GM23338 (cell line): ENCODE data around the gene MAST4. TPM values are rescaled to one million over a fixed set of nuclear protein-coding genes. Genes with fewer than 3 reads are reported as not detected.

Source experiments
- ATAC-seq: fragments of 200-7000 bp; cut with Tn5 transposase; 3 replicates; pipeline ENCODE4 v1.9.1; 2020
- DNase-seq: peaks from one replicate; pipeline ENCODE4 v3.0.0-alpha.2; 2015; ENCODE audit warnings: low spot score
- H2AFZ ChIP-seq: fragments of 200-600 bp; sonication (generic); 2 replicates; pipeline ENCODE4 v1.8.0; 2016; ENCODE audit warnings: antibody characterized with exemption, mild to moderate bottlenecking, moderate library complexity
- H3F3A ChIP-seq: fragments of 200-600 bp; sonication (generic); replicated peaks from 2 replicates; pipeline ENCODE4 v1.8.0; 2017; ENCODE audit warnings: antibody characterized with exemption, mixed run types, low read depth
- H3K27ac ChIP-seq: fragments of 200-600 bp; sonication (generic); 2 replicates; pipeline ENCODE4 v1.6.1; 2016; ENCODE audit warnings: low read depth
- H3K27me3 ChIP-seq: fragments of 200-600 bp; sonication (generic); 2 replicates; pipeline ENCODE4 v1.8.0; 2016; ENCODE audit warnings: mild to moderate bottlenecking, mixed run types, moderate library complexity; ENCODE audit not compliant: insufficient read depth
- H3K36me3 ChIP-seq: fragments of 200-600 bp; sonication (generic); 2 replicates; pipeline ENCODE4 v1.8.0; 2016; ENCODE audit warnings: mild to moderate bottlenecking; ENCODE audit not compliant: insufficient read depth
- H3K4me1 ChIP-seq: fragments of 200-600 bp; sonication (generic); 2 replicates; pipeline ENCODE4 v1.8.0; 2016; ENCODE audit warnings: mild to moderate bottlenecking, moderate library complexity; ENCODE audit not compliant: insufficient read depth
- H3K4me2 ChIP-seq: fragments of 200-600 bp; sonication (generic); 2 replicates; pipeline ENCODE4 v1.7.1; 2017; ENCODE audit warnings: mixed run types
- H3K4me3 ChIP-seq: fragments of 200-600 bp; sonication (generic); 2 replicates; pipeline ENCODE4 v1.6.1; 2016; ENCODE audit warnings: mixed run types
- H3K79me2 ChIP-seq: fragments of 200-600 bp; sonication (generic); replicated peaks from 2 replicates; pipeline ENCODE4 v1.8.0; 2017; ENCODE audit warnings: mild to moderate bottlenecking; ENCODE audit not compliant: insufficient read depth
- H3K9me2 ChIP-seq: fragments of 200-600 bp; sonication (generic); 2 replicates; pipeline ENCODE4 v1.8.0; 2017; ENCODE audit not compliant: insufficient read depth
- H4K20me1 ChIP-seq: fragments of 200-600 bp; sonication (generic); replicated peaks from 2 replicates; pipeline ENCODE4 v1.8.0; 2017; ENCODE audit warnings: mild to moderate bottlenecking; ENCODE audit not compliant: insufficient read depth
- H3K27ac Mint-ChIP-seq: 2 replicates; pipeline ENCODE4 v1.8.0; 2020; ENCODE audit warnings: inconsistent platforms, mild to moderate bottlenecking, moderate library complexity, mixed read lengths
- H3K27me3 Mint-ChIP-seq: 3 replicates; pipeline ENCODE4 v1.8.0; 2022; ENCODE audit warnings: low read depth, mild to moderate bottlenecking, moderate library complexity, mixed read lengths, inconsistent platforms; ENCODE audit not compliant: insufficient read depth, poor library complexity
- H3K36me3 Mint-ChIP-seq: 3 replicates; pipeline ENCODE4 v1.8.0; 2021; ENCODE audit warnings: low read depth, mild to moderate bottlenecking, inconsistent platforms, moderate library complexity, mixed read lengths
- H3K4me1 Mint-ChIP-seq: 3 replicates; pipeline ENCODE4 v1.8.0; 2020; ENCODE audit warnings: mild to moderate bottlenecking, inconsistent platforms, mixed read lengths
- H3K4me3 Mint-ChIP-seq: 3 replicates; pipeline ENCODE4 v1.8.0; 2021; ENCODE audit warnings: moderate library complexity, mild to moderate bottlenecking, inconsistent platforms, mixed read lengths
- H3K9me3 Mint-ChIP-seq: 3 replicates; pipeline ENCODE4 v1.8.0; 2020; ENCODE audit warnings: moderate library complexity, mild to moderate bottlenecking, inconsistent platforms, mixed read lengths
- CREB1 ChIP-seq: fragments of 250-450 bp; sonication (Bioruptor Pico); IDR thresholded peaks from 2 replicates; pipeline ENCODE4 v1.5.0; 2020; ENCODE audit warnings: low read depth, mild to moderate bottlenecking, moderate library complexity
- EZH2 ChIP-seq: fragments of 200-600 bp; sonication (generic); IDR thresholded peaks from one replicate; pipeline ENCODE4 v1.8.0; 2017; ENCODE audit warnings: antibody characterized with exemption, mild to moderate bottlenecking, low read depth; ENCODE audit not compliant: unreplicated experiment
- EZH2phosphoT487 ChIP-seq: fragments of 200-600 bp; sonication (generic); IDR thresholded peaks from one replicate; pipeline ENCODE4 v1.8.1; 2018; ENCODE audit warnings: antibody characterized with exemption; ENCODE audit not compliant: unreplicated experiment
- JUNB ChIP-seq: IDR thresholded peaks from one replicate; pipeline ENCODE4 v1.6.1; 2016; ENCODE audit warnings: antibody characterized with exemption; ENCODE audit not compliant: unreplicated experiment
- NANOG ChIP-seq: IDR thresholded peaks from 2 replicates; pipeline ENCODE4 v1.6.1; 2016; ENCODE audit warnings: antibody characterized with exemption, borderline replicate concordance
- POLR2AphosphoS5 ChIP-seq: IDR thresholded peaks from 2 replicates; pipeline ENCODE4 v1.6.1; 2016; ENCODE audit warnings: antibody characterized with exemption, low read depth
- STAT1 ChIP-seq: IDR thresholded peaks from one replicate; pipeline ENCODE4 v1.6.1; 2016; ENCODE audit warnings: antibody characterized with exemption; ENCODE audit not compliant: unreplicated experiment
- ZNF331 ChIP-seq: fragments of 250-450 bp; sonication (Bioruptor Pico); IDR thresholded peaks from 2 replicates; pipeline ENCODE4 v1.5.0; 2020; ENCODE audit warnings: low read depth, mild to moderate bottlenecking, moderate library complexity
- polyA plus RNA-seq: library from polyadenylated mRNA; unstranded; fragments of >200 nt; fragmentation: Nextera tagmentation; extraction: Ambion mirVana; gene quantifications from 2 replicates; pipeline ENCODE4 v1.2.1, GENCODE V29; 2016
- total RNA-seq: library from RNA; depleted of rRNA; stranded (reverse); fragments of >200 nt; shearing (Covaris generic); gene quantifications from 2 replicates; pipeline ENCODE4 v1.2.3, GENCODE V29; 2014
- TF ChIP-seq, protein P1 (sequence below), 2 experiments: fragments of 200-600 bp in 1 of 2; sonication (generic) in 1 of 2; conservative IDR thresholded peaks; 2 replicates each; pipeline versions ENCODE4 v1.5.1 to v1.6.1; 2016 to 2017; ENCODE audit warnings: antibody characterized with exemption in 2 of 2, low read depth in 2 of 2, mild to moderate bottlenecking in 2 of 2, moderate library complexity in 1 of 2
- TF ChIP-seq, protein P2 (sequence below): IDR thresholded peaks from 2 replicates; pipeline ENCODE4 v1.6.1; 2016; ENCODE audit warnings: antibody characterized with exemption
- TF ChIP-seq, protein P3 (sequence below): fragments of 250-450 bp; sonication (Bioruptor Pico); IDR thresholded peaks from 2 replicates; pipeline ENCODE4 v1.5.0; 2020; ENCODE audit warnings: mild to moderate bottlenecking, moderate library complexity

MAST4 gene
- total and polyA plus RNA-seq, 2 experiments from 2014 or later = 3.6 to 8.5 TPM

DNA sequence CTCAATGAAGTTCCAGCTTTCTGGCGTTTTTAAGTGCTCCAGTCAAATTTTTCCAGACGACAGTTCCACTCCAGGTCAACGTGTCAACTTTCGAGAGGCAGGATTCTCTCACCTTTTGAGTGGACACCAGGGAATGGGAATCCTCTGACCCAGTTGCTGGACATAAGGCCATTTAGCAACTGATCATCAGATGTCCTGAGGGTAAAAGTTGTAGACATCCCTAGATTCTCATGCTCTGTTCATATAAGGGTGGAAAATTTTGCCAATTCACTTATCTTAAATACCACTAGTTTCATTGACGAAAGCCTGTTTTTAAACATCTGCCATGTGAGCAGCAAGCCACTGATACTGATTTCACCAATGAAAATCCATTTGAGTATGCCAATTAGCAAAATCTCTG lies 275.5 kb downstream of the MAST4 start (continued):
- TF ChIP-seq, protein P1, sequence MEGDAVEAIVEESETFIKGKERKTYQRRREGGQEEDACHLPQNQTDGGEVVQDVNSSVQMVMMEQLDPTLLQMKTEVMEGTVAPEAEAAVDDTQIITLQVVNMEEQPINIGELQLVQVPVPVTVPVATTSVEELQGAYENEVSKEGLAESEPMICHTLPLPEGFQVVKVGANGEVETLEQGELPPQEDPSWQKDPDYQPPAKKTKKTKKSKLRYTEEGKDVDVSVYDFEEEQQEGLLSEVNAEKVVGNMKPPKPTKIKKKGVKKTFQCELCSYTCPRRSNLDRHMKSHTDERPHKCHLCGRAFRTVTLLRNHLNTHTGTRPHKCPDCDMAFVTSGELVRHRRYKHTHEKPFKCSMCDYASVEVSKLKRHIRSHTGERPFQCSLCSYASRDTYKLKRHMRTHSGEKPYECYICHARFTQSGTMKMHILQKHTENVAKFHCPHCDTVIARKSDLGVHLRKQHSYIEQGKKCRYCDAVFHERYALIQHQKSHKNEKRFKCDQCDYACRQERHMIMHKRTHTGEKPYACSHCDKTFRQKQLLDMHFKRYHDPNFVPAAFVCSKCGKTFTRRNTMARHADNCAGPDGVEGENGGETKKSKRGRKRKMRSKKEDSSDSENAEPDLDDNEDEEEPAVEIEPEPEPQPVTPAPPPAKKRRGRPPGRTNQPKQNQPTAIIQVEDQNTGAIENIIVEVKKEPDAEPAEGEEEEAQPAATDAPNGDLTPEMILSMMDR (conservative IDR thresholded peaks at IDR 0.05; ENCODE audit: low read depth in 2 of 2) = no peak
- no peak for TF ChIP-seq POLR2AphosphoS5

DNA sequence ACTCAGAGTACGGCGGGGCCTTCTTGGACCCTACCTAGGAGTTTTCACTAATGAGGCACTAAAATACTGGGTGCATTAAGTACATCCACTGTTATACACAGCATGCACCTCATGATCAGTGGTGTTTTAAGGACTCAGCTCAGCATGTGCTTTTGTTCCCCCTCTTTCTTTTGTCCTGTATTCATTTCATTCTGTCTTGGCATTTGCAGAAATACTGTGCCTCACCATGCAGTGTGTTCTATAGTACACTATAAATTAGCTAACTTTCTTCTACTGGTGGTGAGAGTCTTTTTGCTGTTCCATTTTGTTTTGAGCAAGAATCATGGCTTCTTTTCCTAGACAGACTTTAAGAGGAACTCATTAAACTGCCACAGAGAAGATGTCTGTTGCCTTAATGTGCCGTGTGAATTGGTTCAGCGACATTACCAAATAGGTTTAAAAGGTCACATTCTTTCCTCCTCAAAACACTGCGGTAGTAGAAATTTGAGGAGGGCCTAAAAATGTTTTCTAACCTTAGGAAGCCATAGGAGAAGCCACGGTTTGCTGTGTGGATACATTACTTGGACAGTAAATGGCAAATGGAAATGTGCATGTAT lies 276.6 kb downstream of the MAST4 start:
- Histone ChIP-seq H3K79me2 (no peaks in the 10 kb centered on the region), H3K4me2 (no peak overlapping the region), H3K4me3 (no peak overlapping the region), H2AFZ (no peak overlapping the region), H4K20me1 (no peaks in the 10 kb centered on the region), H3K4me1 (0 out of 2 replicates have a peak, but pooled peaks cover 2% of the 10 kb centered on the region), H3K27me3 (no peaks in the 10 kb centered on the region), H3K27ac (no peak overlapping the region), H3K9me2 (no peaks in the 10 kb centered on the region), H3K36me3 (no peaks in the 10 kb centered on the region), H3F3A (no peaks in the 10 kb centered on the region)
- Mint-ChIP-seq H3K36me3 (no peaks in the 10 kb centered on the region), H3K27me3 (no peaks in the 10 kb centered on the region), H3K9me3 (no peaks in the 10 kb centered on the region), H3K27ac (no peak overlapping the region), H3K4me1 (peaks cover 10% of the 10 kb centered on the region), H3K4me3 (no peak overlapping the region)
- ATAC-seq = peak; percentile 29; the same call in 1 of the 3 replicates
- no peak for DNase-seq
- TF ChIP-seq POLR2AphosphoS5 (no peak), CREB1 (CRISPR knock-in tag) (no peak), EZH2phosphoT487 (no peak), NANOG (no peak), ZNF331 (no peak), STAT1 (no peak), EZH2 (no peak), JUNB (no peak)
- TF ChIP-seq, protein P2, sequence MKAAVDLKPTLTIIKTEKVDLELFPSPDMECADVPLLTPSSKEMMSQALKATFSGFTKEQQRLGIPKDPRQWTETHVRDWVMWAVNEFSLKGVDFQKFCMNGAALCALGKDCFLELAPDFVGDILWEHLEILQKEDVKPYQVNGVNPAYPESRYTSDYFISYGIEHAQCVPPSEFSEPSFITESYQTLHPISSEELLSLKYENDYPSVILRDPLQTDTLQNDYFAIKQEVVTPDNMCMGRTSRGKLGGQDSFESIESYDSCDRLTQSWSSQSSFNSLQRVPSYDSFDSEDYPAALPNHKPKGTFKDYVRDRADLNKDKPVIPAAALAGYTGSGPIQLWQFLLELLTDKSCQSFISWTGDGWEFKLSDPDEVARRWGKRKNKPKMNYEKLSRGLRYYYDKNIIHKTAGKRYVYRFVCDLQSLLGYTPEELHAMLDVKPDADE = no peak
- TF ChIP-seq, protein P1 (conservative IDR thresholded peaks at IDR 0.05; ENCODE audit: low read depth in 2 of 2) = no peak
- TF ChIP-seq, protein P3, sequence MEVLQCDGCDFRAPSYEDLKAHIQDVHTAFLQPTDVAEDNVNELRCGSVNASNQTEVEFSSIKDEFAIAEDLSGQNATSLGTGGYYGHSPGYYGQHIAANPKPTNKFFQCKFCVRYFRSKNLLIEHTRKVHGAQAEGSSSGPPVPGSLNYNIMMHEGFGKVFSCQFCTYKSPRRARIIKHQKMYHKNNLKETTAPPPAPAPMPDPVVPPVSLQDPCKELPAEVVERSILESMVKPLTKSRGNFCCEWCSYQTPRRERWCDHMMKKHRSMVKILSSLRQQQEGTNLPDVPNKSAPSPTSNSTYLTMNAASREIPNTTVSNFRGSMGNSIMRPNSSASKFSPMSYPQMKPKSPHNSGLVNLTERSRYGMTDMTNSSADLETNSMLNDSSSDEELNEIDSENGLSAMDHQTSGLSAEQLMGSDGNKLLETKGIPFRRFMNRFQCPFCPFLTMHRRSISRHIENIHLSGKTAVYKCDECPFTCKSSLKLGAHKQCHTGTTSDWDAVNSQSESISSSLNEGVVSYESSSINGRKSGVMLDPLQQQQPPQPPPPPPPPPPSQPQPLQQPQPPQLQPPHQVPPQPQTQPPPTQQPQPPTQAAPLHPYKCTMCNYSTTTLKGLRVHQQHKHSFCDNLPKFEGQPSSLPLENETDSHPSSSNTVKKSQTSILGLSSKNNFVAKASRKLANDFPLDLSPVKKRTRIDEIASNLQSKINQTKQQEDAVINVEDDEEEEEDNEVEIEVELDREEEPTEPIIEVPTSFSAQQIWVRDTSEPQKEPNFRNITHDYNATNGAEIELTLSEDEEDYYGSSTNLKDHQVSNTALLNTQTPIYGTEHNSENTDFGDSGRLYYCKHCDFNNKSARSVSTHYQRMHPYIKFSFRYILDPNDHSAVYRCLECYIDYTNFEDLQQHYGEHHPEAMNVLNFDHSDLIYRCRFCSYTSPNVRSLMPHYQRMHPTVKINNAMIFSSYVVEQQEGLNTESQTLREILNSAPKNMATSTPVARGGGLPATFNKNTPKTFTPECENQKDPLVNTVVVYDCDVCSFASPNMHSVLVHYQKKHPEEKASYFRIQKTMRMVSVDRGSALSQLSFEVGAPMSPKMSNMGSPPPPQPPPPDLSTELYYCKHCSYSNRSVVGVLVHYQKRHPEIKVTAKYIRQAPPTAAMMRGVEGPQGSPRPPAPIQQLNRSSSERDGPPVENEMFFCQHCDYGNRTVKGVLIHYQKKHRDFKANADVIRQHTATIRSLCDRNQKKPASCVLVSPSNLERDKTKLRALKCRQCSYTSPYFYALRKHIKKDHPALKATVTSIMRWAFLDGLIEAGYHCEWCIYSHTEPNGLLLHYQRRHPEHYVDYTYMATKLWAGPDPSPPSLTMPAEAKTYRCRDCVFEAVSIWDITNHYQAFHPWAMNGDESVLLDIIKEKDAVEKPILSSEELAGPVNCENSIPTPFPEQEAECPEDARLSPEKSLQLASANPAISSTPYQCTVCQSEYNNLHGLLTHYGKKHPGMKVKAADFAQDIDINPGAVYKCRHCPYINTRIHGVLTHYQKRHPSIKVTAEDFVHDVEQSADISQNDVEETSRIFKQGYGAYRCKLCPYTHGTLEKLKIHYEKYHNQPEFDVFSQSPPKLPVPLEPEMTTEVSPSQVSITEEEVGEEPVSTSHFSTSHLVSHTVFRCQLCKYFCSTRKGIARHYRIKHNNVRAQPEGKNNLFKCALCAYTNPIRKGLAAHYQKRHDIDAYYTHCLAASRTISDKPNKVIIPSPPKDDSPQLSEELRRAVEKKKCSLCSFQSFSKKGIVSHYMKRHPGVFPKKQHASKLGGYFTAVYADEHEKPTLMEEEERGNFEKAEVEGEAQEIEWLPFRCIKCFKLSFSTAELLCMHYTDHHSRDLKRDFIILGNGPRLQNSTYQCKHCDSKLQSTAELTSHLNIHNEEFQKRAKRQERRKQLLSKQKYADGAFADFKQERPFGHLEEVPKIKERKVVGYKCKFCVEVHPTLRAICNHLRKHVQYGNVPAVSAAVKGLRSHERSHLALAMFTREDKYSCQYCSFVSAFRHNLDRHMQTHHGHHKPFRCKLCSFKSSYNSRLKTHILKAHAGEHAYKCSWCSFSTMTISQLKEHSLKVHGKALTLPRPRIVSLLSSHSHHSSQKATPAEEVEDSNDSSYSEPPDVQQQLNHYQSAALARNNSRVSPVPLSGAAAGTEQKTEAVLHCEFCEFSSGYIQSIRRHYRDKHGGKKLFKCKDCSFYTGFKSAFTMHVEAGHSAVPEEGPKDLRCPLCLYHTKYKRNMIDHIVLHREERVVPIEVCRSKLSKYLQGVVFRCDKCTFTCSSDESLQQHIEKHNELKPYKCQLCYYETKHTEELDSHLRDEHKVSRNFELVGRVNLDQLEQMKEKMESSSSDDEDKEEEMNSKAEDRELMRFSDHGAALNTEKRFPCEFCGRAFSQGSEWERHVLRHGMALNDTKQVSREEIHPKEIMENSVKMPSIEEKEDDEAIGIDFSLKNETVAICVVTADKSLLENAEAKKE (CRISPR knock-in tag) = no peak
